HG03342 (cell line): ENCODE results near the gene MICAL3.
"Not testable (repeated sequence)": the region's sequence is repeated elsewhere in the genome, so short reads cannot be mapped to it uniquely, and the experiment has no call there.

ENCODE experiments used
- ATAC-seq: cut with Tn5 transposase; IDR thresholded peaks from one replicate; pipeline ENCODE4 v1.9.1; 2021; ENCODE audit warnings: mild to moderate bottlenecking, moderate library complexity; ENCODE audit not compliant: unreplicated experiment

Gene MICAL3

GRCh38 chr22:18000441-18001039 lies 23.8 kb downstream of the MICAL3 start:
- no peak for ATAC-seq

DNA sequence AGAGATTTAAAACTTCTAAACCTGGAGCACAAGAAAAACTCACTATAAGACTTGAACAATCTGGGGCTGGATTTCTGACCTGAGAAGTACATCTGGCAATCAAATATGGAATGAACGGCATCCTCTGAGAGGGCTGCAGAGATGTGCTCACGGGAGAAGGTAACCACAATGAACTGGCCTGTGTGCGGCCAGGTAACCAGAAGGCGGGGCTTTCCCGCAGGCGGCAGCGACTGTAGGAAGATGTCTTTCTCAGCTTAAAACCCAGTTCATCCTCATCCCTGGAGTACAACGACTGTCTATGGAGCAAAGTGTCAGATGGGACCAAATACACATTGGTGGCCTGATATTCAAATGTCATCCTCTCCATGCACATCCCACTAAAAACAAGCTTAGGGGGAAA lies 24.5 kb downstream of the MICAL3 start:
- ATAC-seq, result no peak

GRCh38 chr22:17998913-17999312 lies 25.4 kb downstream of the MICAL3 start:
- no peak for ATAC-seq

DNA sequence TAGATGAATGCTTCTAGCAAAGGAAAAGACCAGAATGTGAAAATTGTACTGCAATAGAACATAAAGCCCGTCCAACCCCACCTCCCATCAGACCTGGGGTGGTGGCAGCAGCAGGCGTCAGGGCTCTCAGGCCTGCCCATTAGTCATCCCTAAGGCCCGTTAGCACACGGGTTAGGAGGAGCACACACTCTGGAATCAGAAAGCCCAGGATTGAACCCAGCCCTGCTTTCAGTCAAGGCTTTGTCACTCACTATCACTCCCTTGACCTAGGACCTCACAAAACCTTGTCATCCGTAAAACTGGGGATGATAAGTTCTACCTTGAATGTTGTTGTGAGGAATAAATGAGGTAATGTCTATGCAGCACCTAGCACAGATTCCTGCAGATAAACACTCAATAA lies 26.9 kb downstream of the MICAL3 start:
- ATAC-seq, result no peak

GRCh38 chr22:17995256-17995655 lies 29.1 kb downstream of the MICAL3 start:
- ATAC-seq, result not testable (repeated sequence)

DNA sequence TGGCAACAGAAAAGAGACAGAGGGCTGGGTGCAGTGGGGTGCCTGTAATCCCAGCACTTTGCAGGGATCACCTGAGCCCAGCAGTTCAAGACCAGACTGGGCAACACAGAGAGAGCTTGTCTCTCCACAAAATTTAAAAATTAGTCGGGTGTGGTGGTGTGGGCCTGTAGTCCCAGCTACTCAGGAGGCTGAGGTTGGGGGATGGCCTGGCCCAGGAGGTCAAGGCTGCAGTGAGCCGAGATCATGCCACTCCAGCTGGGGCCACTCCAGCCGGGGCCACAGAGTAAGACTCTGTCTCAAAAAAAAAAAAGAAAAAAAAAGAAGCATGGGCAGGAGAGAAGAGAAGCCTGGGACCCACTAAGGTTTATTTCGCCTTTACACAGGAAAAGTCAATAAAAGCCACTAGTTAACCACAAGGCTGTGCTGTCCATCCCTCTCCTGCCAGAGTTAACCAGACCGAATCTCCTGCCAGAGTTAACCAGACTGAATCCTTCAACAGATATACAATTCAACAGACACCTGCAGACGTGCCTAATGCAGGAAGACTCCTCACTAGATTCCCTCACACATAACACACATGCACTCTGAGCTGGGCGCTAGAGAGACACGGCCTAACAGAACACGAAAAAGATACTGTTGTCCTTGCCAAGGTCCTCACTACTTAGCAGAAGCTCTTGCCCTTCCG lies 29.8 kb downstream of the MICAL3 start:
- no peak for ATAC-seq

DNA sequence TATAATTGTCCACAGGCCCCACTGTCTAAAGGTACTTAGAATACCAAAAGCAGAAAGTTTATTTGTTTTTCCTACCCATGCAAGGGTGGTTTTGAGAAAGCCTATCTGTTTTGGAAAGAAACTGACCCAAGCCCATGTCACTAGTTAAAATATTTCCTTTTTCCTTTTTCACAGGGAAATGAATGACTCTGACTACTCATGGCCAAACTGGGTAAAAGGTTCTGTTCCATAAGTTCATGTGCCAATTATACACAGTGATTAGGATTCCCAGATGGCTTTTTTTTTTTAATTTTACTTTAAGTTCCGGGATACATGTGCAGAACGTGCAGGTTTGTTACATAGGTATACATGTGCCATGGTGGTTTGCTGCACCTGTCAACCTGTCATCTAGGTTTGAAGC lies 31.4 kb downstream of the MICAL3 start:
- ATAC-seq, result not testable (repeated sequence)

DNA sequence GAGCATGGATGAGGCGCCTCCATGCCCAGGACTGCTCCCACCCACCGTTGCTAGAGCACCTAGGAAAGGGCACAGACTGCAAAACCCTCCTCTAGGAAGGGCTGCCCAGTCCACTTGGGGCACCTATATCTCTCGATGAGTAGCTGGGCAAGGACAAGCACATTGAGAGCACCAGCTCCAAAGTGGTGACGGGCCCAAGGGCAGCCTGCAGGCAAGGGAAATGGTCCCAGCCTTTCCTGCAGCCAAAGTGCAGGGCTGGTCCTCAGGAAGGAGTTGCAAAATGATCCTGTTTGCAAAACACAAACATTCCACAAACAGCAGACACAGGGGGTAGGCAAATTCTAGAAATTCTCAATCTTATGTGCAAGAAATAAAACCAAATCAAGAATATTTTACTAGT lies 32.4 kb downstream of the MICAL3 start:
- not testable (repeated sequence) for ATAC-seq

DNA sequence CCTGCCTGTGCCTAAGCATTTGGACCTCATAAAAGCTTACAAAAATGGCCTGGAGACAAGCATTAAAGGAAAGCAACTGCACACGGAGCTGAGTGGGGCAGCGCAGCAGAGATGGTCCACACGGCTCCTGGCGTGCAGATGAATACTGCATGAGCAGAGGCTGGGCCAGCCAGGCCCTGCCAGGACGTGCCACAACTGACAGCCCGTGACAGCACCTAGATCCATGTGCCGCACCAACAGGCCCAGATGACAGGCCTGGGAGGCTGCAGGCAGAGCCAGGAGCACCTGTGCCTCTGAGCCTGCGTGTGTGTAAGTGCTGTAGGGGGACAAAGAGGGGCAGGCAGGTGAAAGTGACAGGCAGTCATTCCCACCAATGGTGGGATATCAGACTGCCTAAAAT lies 33.4 kb downstream of the MICAL3 start:
- no peak for ATAC-seq

DNA sequence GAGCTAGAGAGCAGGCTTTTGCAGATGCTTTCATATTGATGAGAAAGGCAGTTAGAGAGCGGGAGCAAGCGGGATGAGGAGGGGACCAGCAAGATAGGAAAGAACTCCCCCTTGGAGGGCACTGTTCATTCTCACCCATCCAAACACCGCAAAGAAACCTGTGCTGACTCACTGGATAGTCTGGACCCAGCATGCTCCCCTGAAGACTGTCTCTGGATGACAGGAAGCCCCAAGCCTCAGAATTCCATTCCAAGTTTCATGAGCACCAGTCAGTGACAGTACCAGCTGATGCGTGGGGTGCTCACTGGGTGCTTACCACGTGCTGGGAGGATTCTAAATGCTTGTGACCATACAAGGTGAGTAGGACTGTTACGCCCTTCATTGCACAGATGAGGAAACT lies 34.2 kb downstream of the MICAL3 start:
- no peak for ATAC-seq

DNA sequence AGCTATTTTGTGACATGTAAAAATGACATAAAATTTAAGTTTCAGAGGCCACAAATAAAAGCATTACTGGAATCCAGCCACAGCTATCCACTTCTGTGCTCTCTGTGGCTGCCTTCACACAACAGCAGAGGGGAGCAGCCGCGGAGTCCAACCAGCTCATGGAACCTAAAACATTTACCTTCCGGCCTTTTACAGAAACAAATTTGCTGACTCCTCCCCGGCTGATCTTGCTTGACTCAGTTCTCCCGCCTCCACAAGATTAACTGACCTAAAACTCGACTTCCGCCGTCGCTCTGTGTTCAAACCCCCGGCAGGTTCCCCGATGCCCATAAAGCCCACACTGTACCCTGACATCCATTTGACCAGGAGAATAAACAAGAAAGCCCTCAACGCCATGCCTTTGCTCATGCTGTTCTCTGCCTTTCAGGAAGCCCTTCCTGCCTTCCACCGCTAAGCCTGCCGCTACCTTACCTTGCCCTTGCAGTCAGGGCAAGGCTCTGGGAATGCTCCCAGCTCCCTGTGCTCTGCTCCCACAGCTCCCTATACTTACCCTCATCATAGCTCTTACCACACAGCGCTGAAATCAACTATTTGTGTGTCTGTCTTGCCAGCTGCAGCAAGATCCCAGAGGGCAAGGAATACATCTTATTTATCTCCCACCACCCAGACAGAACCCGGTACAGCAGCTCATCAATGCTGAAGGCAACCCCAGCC lies 35.4 kb downstream of the MICAL3 start:
- no peak for ATAC-seq

- ATAC-seq, result no peak
Measured at GRCh38 chr22:17985606-17986005, 38.8 kb downstream of the MICAL3 start.

DNA sequence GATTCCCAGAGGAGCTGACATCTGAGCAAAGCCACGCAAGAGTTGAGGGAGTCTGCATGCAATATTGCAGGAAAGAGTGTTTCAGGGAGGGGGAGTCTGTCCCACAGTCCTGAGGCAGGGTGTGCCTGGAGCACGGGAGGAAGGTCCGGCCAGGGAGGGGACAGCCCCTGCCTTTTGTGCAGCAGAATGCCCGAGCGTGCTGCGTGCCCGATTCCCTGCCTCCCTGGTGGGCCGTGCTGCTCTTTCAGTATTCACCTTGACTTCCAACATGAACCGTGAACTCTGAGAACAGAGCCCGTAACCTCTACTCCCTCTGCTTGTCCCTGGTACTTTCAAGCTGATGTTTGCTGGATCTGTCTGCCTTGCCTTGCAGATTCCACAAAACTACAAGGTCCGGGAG lies 39.3 kb downstream of the MICAL3 start:
- ATAC-seq, result not testable (repeated sequence)

GRCh38 chr22:17984114-17984513 lies 40.2 kb downstream of the MICAL3 start:
- no peak for ATAC-seq

- no peak for ATAC-seq
Measured at GRCh38 chr22:17982572-17983141, 41.7 kb downstream of the MICAL3 start.

DNA sequence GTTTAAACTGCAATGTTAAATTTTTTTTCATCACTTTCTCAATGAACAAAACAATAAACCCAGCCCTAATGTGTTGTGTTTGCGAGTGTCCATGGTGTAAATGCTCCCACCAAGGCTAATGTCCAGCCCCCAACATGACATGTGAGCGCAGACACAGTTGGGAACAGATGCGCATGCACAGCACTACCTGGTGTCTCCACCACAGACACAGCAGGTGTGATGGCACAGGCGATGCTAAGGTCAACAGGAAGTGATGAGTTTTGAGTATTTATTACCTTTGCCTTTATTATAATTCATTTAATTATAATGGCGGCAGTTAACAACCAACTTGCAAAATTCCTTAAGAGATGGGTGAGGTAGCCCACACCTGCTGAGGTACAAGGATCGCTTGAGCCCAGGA lies 42.9 kb downstream of the MICAL3 start:
- no peak for ATAC-seq

DNA sequence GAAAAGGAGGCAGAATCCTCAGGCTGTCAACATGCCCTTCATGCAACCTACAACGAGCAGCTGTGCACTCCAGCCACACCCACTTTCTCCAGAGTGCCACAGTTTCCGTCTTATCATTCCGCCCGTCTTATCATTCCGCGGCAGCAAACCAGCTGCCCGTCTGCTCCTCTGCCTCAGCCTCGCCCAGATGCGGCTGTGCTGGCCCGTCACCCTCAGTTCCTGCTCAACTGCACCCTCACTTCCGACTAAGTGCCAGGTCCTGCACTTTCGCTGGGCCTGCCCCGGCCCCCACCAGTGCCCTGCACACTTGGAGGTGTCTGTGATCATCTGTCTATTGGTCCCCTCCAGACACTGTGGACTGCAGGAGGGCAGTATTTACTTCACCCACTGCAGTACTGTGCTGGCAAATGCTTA lies 43.7 kb downstream of the MICAL3 start:
- ATAC-seq, result no peak

GRCh38 chr22:17980015-17980590 lies 44.3 kb downstream of the MICAL3 start:
- no peak for ATAC-seq

GRCh38 chr22:17978027-17978426 lies 46.3 kb downstream of the MICAL3 start:
- ATAC-seq, result no peak

- ATAC-seq, result no peak
Measured at GRCh38 chr22:17977371-17977770, 47.0 kb downstream of the MICAL3 start.

GRCh38 chr22:17976121-17976520 lies 48.2 kb downstream of the MICAL3 start:
- no peak for ATAC-seq
